Activated gamma-delta T cell (primary cell): ENCODE data around the gene THSD8.

Experiments used
- DNase-seq: peaks from one replicate; lab custom pipeline; 2025; lab: John Stamatoyannopoulos, UW

Gene THSD8

DNA sequence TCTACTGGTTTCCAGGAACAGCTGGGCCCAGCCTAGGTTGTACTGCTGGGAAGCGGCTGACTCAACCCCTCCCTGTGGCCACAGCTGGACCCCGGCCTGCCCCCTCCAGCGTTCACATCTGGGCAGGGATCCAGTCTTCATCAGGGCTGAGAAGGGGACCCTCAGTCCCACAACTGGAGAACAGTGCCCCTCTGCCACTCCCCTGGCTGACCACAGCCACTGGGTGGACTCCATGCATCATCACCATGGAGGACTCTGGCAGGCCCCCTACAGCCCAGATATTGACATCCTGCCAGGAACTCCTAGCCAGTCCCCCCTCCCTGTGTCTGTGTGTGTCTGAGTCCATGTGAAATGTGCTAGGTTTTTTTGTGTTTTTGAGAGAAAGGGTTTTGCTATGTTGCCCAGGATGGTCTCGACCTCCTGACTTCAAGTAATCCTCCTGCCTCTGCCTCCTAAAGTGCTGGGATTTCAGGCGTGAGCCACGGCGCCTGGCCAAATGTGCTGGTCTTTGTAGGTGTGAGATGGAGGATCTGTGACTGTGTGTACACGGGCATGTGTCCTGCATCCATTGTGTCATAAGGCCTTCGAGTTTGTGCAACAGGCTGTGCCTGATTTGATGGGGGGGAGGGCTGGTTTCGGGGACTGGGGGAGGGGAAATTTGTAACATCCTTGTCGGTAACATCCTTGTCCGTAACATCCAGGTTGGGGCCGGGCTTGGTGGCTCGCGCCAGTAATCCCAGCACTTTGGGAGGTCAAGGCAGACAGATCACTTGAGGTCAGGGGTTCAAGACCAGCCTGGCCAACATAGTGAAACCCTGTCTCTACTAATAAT lies 22.5 kb upstream of the THSD8 start:
- DNase-seq, result no peak

DNA sequence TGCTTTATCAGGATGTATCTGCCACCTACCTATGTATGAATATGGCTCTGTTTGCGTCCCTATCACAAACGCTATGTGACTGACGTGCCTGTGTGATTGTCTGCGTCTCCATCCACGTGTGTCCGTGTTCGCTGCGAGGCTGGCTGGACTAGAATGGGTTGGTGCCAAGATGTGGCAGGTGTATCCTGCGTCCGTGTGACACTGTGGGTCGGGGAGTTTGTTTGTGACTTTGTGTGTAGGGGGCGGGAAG lies 19.8 kb upstream of the THSD8 start:
- no peak for DNase-seq

DNA sequence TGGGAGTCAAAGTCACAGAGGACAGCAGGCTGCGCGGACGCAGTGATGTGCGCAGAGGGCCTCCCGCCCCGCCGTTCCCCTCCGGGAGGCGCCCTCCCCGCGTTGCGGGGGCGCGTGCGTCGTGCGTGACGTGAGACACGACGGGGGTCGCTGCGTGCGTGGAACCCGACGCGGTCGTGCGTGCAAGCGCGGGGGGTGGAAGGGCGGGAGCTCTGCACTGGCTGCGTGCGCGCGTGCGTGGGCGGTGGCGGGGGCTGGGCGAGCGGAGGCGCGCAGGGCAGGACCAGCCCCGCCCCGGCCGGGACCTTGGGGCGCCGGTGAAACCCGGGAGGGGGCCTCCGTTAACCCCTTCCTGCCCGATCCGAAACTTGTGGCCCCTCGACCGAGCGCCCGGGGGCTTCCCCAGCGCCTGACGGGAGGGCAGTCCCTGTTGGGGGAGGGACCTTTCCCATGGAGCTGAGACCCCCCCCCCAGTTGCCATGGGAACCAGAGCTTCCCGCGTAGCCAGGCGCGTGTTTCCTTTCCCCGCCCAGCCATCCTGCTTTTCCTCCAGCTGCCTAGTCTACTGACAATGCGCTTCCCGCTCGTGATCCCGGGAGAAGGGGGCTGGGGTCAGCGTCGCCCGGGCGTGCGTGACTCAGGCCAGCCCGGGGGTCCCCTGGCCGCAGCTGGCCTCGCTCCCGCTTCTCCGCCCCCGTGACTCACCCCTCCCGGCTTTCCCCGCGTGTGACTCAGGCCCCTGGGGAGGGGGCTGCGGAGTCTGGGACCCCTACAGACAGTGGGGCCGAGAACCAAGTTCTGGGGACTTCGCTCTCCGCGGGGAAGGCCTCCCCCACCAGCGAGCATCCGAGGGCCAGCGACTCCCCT lies 19.2 kb upstream of the THSD8 start:
- peak; percentile 95 for DNase-seq

DNA sequence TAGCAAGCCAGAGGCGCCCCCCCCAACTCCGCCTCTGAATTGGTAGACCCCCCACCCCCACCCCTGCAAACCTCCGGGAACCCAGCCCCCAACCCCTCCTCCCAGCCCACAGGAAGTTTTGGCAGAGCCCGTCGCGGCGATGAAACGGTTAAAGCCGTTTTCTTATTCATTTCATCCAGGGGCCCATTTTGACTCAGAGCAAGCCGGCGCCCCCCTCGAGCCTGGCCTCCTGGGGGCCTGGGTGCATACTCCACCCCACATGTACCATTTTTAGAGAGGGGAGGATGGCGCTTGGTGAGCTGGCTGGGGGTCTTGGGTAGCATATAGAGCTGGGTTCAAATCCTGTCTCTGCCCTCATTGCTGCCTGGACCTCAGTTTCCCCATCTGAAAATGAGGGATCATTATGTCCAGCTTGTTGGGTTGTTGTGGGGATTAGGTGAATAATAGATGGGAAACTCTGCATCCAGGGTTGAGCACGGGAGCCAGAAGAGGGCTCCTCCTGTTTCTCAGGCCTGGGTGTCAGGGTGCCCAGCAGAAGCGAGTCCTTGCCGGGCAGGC lies 18.5 kb upstream of the THSD8 start:
- no peak for DNase-seq

DNA sequence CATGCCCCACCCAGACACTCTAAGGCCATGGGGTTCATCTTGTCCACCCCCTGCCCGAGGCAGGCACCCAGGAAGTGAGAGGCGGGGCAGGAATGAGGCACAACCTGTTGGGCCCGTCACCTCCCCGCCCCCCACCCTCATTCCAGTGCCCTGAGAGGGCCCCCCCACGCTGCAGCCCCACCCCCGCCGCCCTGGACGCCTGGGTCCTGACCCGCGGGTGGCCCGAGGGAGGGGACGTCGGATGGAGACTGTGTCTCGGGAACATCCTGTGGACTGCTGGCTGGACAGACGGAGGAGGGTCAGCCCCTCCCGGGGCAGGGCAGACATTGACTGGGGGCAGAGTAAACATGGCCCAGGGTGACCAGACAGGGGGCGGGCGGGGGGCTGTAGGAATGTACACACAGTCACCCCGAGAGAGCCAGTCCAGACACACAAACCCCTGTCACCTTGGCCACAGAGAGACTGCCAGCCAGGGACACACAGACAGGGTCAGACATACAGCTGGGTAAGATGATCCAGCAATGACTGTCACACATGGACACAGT lies 17.9 kb upstream of the THSD8 start:
- no peak for DNase-seq

DNA sequence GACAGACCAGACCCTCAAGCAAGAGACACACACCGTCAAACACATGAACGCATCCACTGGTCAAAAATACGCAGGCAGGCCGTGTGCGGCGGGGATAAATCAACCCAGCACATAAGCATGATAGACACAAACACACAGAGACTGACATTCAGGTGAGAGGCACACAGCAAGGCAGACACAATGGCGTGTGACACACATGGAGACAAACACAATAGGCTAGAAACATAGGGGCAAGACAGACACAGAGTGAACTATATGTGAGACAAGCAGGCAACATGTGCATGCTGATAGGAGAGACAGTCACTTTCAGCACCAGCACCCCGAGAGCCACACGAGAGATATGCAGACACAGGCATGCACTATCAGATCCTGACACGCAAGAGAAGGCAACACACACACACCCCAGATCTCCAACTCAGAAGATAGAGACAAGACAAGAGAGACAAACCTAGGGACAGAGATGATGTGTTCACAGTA lies 17.4 kb upstream of the THSD8 start:
- DNase-seq, result no peak

DNA sequence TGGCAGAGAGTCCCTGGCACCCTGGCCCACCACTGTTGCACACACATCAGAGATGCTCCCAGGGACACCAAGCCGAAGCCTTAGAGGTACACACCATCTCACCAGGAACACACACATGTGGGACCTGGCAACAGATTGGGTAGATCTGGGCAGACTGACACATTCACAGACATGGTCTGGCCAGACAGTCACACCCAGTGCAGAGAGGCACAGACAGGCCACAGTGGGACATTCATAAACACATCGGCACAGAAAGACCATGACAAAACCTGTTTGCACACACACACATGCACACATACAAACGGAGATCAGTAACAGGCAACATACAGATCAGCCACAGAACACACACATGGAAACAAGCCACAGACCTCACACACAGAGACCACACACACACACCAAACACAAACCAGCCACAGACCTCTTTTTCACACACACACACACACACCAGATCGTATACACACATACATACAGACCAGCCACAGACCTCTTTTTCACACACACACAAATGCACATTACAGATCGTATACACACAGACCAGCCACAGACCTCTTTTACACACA lies 16.9 kb upstream of the THSD8 start:
- DNase-seq, result no peak

DNA sequence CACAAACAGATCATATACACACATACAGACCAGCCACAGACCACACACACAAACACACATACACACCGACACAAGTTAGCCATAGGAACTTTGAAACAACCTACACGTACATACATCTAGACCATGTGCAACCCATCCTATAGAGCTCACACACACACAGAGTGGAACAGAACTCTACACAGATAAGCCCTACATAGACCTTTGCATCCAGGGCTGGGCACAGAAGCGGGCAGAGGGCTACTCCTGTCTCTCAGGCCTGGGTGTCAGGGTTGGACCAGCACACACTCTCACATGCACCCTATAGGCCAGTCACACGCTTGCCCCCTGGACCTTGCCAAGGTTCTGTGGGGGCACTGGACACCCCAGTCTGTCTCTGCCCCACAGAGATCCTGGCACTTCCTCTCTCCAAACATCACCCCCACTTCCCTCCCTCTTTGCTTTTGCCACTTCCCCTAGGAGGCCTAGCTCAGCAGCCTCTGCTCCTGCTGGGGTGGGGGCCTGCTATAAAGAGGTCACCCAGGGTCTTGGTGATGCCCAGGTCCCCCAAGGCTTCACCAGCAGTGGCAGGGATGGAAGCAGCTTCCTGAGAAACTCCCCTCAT lies 16.3 kb upstream of the THSD8 start:
- no peak for DNase-seq

DNA sequence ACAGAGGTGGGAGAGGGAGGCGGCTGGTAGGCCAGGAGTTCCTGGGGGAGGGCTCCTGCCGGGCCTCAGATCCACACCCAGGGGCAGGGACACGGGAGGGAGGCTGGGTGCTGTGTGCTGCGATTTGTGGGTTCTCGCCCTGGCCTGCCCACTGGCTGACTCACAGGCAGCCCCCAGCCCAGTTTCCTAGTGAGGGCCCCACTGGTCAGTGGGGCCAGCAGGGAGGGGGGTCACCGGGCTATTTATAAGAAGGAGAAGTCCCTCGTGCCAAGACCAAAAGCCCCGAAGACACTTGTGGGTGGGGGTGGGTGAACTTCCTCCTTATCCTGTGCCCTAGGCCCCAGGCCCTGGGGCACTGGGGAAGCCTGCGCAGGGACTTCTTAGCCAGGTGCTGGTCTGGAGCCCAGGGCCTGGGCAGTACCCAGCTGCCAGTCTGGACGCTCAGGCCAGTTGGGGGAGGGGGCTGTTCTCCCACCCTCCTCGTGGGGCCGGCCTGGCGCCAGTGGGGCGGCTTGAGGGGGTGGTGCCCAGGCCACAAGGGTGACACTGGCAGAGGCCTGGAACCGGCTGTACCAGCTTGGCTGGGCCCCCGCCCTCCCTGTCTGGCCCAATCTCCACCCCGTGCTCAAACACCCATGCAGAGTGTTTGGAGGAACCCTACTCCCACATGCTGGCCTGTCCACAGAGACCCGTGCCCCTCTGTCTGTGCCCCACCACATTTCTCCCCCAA lies 15.6 kb upstream of the THSD8 start:
- DNase-seq, result no peak

DNA sequence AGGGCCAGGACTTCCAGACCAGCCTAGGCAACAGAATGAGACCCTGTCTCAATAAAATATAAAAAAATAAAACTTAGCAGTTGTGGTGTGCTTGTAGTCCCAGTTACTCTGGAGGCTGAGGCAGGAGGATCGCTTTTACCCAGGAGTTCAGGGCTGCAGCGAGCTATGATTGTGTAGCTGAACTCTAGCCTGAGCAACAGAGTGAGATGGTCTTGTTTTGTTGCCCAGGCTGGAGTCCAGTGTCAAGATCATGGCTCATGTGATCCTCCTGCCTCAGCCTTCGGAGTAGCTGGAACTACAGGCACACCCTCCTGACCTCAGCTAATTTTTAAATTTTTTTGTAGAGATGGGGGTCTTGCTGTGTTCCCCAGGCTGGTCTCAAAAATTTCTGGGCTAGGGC lies 14.9 kb upstream of the THSD8 start:
- no peak for DNase-seq

DNA sequence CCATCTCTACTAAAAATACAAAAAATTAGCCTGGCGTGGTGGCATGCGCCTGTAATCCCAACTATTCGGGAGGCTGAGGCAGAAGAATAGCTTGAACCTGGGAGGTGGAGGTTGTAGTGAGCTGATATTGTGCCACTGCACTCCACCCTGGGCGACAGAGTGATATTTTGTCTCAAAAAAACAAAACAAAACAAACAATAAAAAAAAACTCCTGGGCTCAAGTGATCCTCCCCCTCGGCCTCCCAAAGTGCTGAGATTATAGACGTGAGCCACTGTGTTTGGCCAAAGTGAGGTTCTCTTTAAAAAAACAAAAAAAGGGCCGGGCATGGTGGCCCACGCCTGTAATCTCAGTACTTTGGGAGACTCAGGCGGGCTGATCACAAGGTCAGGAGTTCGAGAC lies 14.4 kb upstream of the THSD8 start:
- no peak for DNase-seq

DNA sequence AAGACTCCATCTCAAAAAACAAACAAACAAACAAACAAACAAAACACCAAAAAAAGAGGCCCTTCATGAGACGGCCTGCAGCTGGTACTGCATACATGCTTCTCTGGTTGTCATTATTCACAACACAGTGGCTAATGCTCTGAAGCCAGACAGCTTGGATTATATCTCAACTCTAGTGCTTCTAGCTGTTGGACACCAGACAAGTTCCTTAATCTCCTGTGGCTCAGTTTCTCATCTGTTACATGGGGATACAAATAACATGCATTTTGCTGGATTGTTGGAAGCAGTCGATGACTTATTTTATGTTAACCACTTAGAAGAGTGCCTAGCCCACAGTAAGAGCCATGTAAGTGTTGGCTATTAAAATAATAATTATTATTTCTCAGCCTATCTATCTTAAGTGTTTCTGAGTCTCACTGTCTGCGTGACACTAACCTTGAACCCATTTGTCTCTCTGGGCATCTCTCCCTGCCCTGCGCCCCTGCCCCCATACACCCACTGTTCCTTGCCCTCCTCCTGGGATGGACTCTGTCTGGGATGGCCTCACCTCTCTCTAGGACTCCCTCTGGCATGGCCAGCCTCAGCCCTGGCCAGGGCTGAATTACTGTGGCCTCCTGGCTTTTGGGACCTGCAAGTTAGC lies 13.7 kb upstream of the THSD8 start:
- no peak for DNase-seq

DNA sequence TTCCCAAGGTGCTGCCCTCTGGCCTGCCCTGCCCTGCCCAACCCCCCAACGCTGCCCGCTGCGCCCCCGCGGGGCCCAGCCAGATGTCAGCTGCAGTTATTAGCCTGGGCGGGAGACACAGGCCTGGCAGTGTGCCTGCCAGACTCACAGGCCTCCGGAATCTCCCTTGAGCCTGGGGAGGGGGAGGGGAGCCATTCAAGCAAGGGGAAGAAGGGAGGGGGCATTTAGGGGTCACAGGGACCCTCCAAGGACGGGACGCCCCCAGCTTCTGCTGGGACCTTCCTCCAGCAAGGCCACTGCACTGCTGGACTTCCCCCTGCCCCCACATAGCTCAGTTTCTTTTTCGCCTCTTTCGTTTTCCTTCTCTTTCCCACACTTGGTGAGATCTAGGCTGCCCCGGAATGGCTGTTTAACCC lies 13.2 kb upstream of the THSD8 start:
- DNase-seq, result no peak

DNA sequence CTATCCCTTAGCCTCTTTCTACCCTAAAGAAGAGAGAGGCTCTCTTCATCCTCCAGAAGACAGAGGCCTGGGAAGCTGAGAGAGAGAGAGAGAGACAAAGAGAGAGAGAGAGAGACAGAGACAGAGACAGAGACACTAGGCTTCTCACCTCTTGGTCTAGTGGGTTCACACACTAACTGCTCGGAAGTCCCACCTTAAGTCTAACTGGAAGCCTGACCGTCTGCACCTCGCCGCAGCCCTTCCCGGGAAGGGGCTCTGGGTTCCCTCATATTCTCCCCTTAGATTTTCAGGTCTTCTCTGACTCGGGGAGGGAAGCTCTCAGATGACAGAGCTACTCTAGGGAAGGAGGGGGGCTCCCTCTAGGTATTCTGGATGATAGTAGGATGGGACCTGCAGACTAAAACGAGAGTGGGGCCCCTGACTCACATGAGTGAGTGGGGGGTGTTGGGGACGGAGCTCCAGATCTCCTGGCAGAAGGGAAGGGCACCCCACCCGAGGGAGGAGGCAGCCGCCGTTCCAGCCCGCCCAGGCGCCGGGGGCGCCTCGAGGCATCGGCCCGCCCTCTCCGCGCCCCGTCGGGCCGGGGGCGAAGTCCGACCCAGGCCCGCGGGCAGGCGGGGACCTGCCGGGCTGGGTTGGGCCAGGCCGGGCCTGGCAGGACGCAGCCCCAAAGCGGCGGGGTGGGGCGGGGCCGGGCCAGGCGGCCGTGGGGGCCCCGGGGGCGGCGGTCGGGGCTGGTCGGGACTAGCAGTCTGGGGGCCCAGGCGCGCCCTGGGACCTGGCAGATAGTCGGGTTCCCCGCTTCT lies 12.6 kb upstream of the THSD8 start:
- no peak for DNase-seq

DNA sequence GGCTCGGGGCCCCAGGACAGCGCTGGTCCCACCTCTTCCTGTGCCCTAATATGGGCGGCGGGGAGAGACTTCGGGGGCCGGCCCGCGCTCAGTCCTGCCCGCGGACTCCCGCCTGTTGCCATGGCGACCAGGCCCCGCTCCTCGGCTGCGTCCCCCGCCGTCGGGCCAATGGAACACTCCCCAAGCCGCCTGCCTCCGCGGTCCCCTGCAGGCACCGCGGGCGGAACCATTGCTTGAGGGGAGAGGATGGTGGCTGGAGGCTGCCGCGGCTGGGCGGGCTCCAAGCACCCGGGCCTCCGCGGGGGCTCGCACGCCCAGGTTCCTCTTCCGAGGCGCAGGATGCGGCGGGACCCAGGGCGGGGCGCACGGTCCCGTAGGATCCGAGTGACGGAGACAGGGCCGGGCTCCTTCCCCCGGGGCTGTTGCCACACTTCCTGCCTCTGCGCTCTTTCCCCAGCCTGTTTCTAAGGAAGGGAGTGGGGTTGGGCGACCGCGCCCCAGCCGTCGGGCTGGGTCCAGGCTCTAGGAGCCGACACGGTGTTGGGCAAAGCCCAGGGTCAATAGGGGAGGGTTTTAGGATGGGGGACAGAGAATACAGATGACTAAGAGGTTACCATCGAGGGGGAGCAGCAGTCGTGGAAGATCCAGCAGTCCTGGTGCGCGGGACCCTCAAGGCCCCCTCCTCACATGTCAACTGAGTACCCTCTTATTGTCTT lies 11.8 kb upstream of the THSD8 start:
- peak; percentile 95 for DNase-seq

DNA sequence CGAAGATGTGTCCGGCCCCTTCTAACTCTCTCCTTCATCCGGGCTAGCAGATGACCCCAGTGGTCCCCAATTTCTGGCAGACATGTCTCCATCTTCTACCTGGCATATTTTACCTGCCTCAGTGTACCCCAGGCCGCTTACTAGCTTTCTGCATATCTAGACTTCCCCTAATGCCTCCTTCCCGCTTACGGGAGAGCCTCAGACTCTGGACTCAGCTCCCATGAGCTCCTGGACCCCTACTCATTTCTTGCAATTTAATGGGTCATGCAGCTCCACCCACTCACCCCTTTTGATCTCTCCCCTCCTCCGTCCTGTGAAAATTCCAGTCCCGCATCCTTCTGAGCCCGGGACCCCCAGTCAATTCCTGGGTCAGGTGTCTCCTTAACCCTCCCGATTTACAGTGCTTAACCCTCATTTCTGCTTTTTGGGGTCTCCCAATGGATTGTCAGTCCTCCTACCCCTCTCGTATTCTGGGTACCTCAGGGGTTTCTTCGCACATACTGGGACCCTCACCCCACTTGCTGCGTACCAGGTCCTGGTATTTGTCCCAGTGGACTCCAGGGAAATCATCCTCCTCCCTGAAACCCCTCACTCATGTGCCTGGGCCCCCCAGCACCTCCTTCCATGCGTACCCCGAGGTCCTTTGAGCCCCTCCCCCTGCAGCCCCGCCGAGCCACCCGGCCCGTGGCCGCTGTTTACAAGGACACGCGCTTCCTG lies 11.1 kb upstream of the THSD8 start:
- no peak for DNase-seq

DNA sequence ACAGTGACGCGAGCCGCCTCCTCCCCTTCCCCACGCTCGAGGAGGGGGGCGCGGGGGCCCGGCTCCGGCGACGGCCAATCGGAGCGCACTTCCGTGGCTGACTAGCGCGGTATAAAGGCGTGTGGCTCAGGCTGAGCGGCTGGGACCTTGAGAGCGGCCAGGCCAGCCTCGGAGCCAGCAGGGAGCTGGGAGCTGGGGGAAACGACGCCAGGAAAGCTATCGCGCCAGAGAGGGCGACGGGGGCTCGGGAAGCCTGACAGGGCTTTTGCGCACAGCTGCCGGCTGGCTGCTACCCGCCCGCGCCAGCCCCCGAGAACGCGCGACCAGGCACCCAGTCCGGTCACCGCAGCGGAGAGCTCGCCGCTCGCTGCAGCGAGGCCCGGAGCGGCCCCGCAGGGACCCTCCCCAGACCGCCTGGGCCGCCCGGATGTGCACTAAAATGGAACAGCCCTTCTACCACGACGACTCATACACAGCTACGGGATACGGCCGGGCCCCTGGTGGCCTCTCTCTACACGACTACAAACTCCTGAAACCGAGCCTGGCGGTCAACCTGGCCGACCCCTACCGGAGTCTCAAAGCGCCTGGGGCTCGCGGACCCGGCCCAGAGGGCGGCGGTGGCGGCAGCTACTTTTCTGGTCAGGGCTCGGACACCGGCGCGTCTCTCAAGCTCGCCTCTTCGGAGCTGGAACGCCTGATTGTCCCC lies 10.4 kb upstream of the THSD8 start, which contains the start of gene JUNB:
JUNB (plus strand) TSS at position 142 of the 706 bp plus-strand sequence; CDS start at position 428, 286 bp downstream.
- DNase-seq, result peak; percentile 97
